DND-41 (cell line): ENCODE data around the gene GYS2.

Source experiments
- ATAC-seq: fragments of 200-7000 bp; cut with Tn5 transposase; 3 replicates; pipeline ENCODE4 v1.9.1; 2021; ENCODE audit warnings: low read depth; ENCODE audit not compliant: insufficient read depth
- DNase-seq: peaks from one replicate; pipeline ENCODE4 v3.0.0-alpha.2; 2020
- H2AFZ ChIP-seq: 2 replicates; pipeline ENCODE4 v1.6.0; 2012; ENCODE audit warnings: low read depth, low read length
- H3K27ac ChIP-seq: 2 replicates; pipeline ENCODE4 v1.5.1; 2012; ENCODE audit warnings: low read length, inconsistent platforms
- H3K27me3 ChIP-seq: fragments of 200-600 bp; sonication (generic); 2 replicates; pipeline ENCODE4 v1.6.0; 2012; ENCODE audit warnings: low read length, mild to moderate bottlenecking, inconsistent platforms; ENCODE audit not compliant: insufficient read depth, poor library complexity
- H3K36me3 ChIP-seq: 2 replicates; pipeline ENCODE4 v1.5.1; 2012; ENCODE audit warnings: low read length, inconsistent platforms; ENCODE audit not compliant: insufficient read depth
- H3K4me1 ChIP-seq: 2 replicates; pipeline ENCODE4 v1.5.1; 2012; ENCODE audit warnings: mild to moderate bottlenecking, low read length; ENCODE audit not compliant: insufficient read depth
- H3K4me2 ChIP-seq: 2 replicates; pipeline ENCODE4 v1.6.0; 2012; ENCODE audit warnings: mild to moderate bottlenecking, moderate library complexity, low read length, inconsistent platforms; ENCODE audit not compliant: insufficient read depth
- H3K4me3 ChIP-seq, 2 experiments: fragments of 200-600 bp in 1 of 2; shearing (Covaris generic) in 1 of 2; 2 replicates each; pipeline ENCODE4 v1.5.1; 2012 to 2016; ENCODE audit warnings: inconsistent platforms in 2 of 2, low read length in 2 of 2, mild to moderate bottlenecking in 2 of 2, low read depth in 1 of 2, moderate library complexity in 1 of 2
- H3K79me2 ChIP-seq: 2 replicates; pipeline ENCODE4 v1.6.0; 2012; ENCODE audit warnings: low read length, inconsistent platforms; ENCODE audit not compliant: insufficient read depth
- H3K9ac ChIP-seq: 2 replicates; pipeline ENCODE4 v1.6.0; 2012; ENCODE audit warnings: low read depth, mild to moderate bottlenecking, inconsistent platforms, low read length, moderate library complexity
- H3K9me3 ChIP-seq: 2 replicates; pipeline ENCODE4 v1.5.1; 2012; ENCODE audit warnings: low read length, moderate library complexity, mild to moderate bottlenecking, inconsistent platforms; ENCODE audit not compliant: insufficient read depth, severe bottlenecking
- H4K20me1 ChIP-seq: 2 replicates; pipeline ENCODE4 v1.6.0; 2012; ENCODE audit warnings: low read length; ENCODE audit not compliant: insufficient read depth
- CTCF ChIP-seq: IDR thresholded peaks from 2 replicates; pipeline ENCODE4 v1.5.1; 2012; ENCODE audit warnings: borderline replicate concordance, low read length, moderate library complexity, mild to moderate bottlenecking; ENCODE audit not compliant: poor library complexity, severe bottlenecking; ENCODE audit errors: extremely low read depth
- EZH2 ChIP-seq: IDR thresholded peaks from 3 replicates; pipeline ENCODE4 v1.6.1; 2012; ENCODE audit warnings: borderline replicate concordance, low read depth, mild to moderate bottlenecking, moderate library complexity, low read length, inconsistent platforms; ENCODE audit not compliant: severe bottlenecking

Gene GYS2

GRCh38 chr12:21583587-21583986 is 21.1 kb downstream of the GYS2 start:
- H3K27me3 ChIP-seq, result no peaks in the 10 kb centered on the region
- H3K79me2 ChIP-seq, result no peaks in the 10 kb centered on the region
- no peak overlapping the region for H3K27ac ChIP-seq
- H3K4me2 ChIP-seq, result no peak overlapping the region
- H4K20me1 ChIP-seq, result no peaks in the 10 kb centered on the region
- no peak overlapping the region for H3K4me3 ChIP-seq
- H2AFZ ChIP-seq, result no peak overlapping the region
- H3K9me3 ChIP-seq, result no peaks in the 10 kb centered on the region
- H3K4me1 ChIP-seq, result no peaks in the 10 kb centered on the region
- DNase-seq (no peak), ATAC-seq (no peak)
- no peak overlapping the region for H3K9ac ChIP-seq
- TF ChIP-seq EZH2 (no peak), CTCF (no peak)
- H3K36me3 ChIP-seq, result no peaks in the 10 kb centered on the region

- no peak overlapping the region for H3K27ac ChIP-seq
- DNase-seq (no peak), ATAC-seq (no peak)
- H4K20me1 ChIP-seq, result no peaks in the 10 kb centered on the region
- H3K9me3 ChIP-seq, result no peaks in the 10 kb centered on the region
- no peaks in the 10 kb centered on the region for H3K27me3 ChIP-seq
- no peak overlapping the region for H3K4me3 ChIP-seq
- H2AFZ ChIP-seq, result no peak overlapping the region
- H3K4me2 ChIP-seq, result no peak overlapping the region
- no peaks in the 10 kb centered on the region for H3K79me2 ChIP-seq
- H3K4me1 ChIP-seq, result no peaks in the 10 kb centered on the region
- no peak overlapping the region for H3K9ac ChIP-seq
- no peaks in the 10 kb centered on the region for H3K36me3 ChIP-seq
- TF ChIP-seq CTCF, result no peak
- no peak for TF ChIP-seq EZH2
These were observed 23.7 kb downstream of the GYS2 start for GRCh38 chr12:21580748-21581516.

GRCh38 chr12:21577516-21577915 is 27.1 kb downstream of the GYS2 start:
- Histone ChIP-seq H3K4me1 (no peaks in the 10 kb centered on the region), H3K9ac (no peak overlapping the region), H4K20me1 (no peaks in the 10 kb centered on the region), H2AFZ (no peak overlapping the region), H3K27ac (no peak overlapping the region), H3K4me3 (no peak overlapping the region), H3K4me2 (no peak overlapping the region), H3K79me2 (no peaks in the 10 kb centered on the region), H3K27me3 (no peaks in the 10 kb centered on the region), H3K9me3 (no peaks in the 10 kb centered on the region), H3K36me3 (no peaks in the 10 kb centered on the region)
- DNase-seq (no peak), ATAC-seq (no peak)
- no peak for TF ChIP-seq CTCF
- TF ChIP-seq EZH2, result no peak
